ENCODE data around the gene EGFR.

Gene EGFR

GRCh38 chr7:55212838-55213237, 194.0 kb downstream of the EGFR start:
- no peak for TF ChIP-seq POLR2A (IDR thresholded peaks at IDR 0.05; ENCODE audit: low read depth, low read length)
- DNase-seq (ENCODE audit: insufficient read length, low spot score) = no peak
- no peak for FAIRE-seq

GRCh38 chr7:55214707-55215106, 195.9 kb downstream of the EGFR start:
- DNase-seq (ENCODE audit: insufficient read length, low spot score) (no peak), FAIRE-seq (no peak)
- no peak for TF ChIP-seq POLR2A (IDR thresholded peaks at IDR 0.05; ENCODE audit: low read depth, low read length)

GRCh38 chr7:55223023-55223422, 204.2 kb downstream of the EGFR start:
- DNase-seq (ENCODE audit: insufficient read length, low spot score) = no peak
- TF ChIP-seq POLR2A (IDR thresholded peaks at IDR 0.05; ENCODE audit: low read depth, low read length) = no peak
- FAIRE-seq = no peak

- DNase-seq (ENCODE audit: insufficient read length, low spot score) (no peak), FAIRE-seq (no peak)
- no peak for TF ChIP-seq POLR2A (IDR thresholded peaks at IDR 0.05; ENCODE audit: low read depth, low read length)
These were observed 205.3 kb downstream of the EGFR start for GRCh38 chr7:55224111-55224510.

DNA sequence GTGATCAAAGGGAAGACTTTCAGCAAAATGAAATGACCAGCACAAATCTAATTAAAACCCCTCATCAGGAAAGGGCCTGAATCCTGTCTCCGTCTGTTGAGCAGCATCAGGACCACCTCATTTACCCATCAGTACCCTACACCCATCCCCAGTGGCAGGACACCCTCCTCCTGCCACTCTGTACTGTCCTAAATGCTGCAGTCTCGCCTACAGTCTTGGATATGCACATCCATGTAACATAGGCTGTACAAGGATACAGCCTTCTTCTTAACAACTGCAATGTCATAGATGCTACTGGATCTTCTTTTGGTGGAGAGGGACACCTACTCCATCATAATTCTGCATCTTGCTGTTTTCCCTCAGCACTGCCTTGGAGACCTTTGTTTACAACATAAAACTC, 206.0 kb downstream of the EGFR start:
- FAIRE-seq = no peak
- TF ChIP-seq POLR2A (IDR thresholded peaks at IDR 0.05; ENCODE audit: low read depth, low read length) = no peak
- DNase-seq (ENCODE audit: insufficient read length, low spot score) = no peak

DNA sequence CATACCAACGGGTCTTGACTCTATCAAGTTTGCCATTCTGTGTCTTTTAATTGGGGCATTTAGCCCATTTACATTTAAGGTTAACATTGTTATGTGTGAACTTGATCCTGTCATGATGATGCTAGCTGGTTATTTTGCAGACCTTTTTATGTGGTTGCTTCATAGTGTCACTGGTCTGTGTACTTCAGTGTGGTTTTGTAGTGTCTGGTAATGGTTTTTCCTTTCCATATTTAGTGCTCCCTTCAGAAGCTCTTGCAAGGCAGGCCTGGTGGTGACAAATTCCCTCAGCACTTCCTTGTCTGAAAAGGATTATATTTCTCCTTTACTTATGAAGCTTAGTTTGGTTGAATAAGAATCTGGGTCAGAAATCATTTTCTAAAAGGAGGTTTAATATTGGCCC, 211.2 kb downstream of the EGFR start:
- no peak for TF ChIP-seq POLR2A (IDR thresholded peaks at IDR 0.05; ENCODE audit: low read depth, low read length)
- FAIRE-seq (no peak), DNase-seq (ENCODE audit: insufficient read length, low spot score) (no peak)

DNA sequence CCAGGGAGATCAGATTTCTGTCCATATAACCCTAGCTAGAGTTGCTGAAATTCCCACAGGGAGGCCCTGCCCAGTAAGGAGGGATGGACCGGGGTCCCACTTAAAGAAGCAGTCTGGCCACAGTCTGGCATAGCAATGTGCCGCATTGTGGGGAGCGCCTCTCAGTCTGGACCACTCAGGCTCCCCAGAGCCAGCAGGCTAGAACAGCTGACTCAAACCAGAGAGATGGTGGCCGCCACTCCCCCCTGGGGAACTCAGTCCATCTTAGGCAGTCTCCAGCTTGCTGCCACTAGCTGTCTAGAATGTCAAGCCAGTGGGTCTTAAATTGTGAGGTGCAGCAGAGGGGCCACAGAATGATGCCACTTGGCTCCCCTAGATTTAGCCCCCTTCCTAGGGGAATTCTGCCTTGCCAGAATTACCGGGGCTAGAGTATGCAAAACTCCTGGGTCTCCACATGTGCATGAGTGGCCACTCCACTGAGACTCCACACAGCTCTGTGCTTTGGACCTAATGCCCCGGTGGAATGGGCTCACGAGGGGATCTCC, 213.0 kb downstream of the EGFR start:
- no peak for TF ChIP-seq POLR2A (IDR thresholded peaks at IDR 0.05; ENCODE audit: low read depth, low read length)
- FAIRE-seq = no peak
- DNase-seq (ENCODE audit: insufficient read length, low spot score) = no peak

GRCh38 chr7:55233001-55233400, 214.2 kb downstream of the EGFR start:
- FAIRE-seq = no peak
- DNase-seq (ENCODE audit: insufficient read length, low spot score) = no peak
- no peak for TF ChIP-seq POLR2A (IDR thresholded peaks at IDR 0.05; ENCODE audit: low read depth, low read length)

DNA sequence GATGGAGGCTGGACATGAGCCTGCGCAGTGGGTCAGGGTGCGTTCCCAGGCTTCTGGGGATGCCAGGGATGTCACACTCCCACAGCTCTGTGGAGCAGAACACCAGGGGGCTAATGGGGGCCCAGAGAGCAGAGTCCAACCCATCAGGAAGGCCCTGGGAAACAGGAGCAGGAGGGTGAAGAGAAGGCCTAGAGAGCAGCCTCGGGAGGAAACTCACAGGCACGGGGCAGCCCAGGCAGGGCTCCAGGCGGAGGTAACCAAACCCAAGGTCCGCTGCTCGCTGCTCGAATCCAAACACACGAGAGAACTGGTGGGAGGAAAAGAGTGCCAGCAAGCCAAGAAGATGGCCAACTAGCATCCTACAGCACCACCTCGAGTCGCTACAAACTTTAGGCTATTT, 215.6 kb downstream of the EGFR start:
- DNase-seq (ENCODE audit: insufficient read length, low spot score) = no peak
- no peak for FAIRE-seq
- no peak for TF ChIP-seq POLR2A (IDR thresholded peaks at IDR 0.05; ENCODE audit: low read depth, low read length)

GRCh38 chr7:55235115-55235514, 216.3 kb downstream of the EGFR start:
- no peak for FAIRE-seq
- no peak for DNase-seq (ENCODE audit: insufficient read length, low spot score)
- no peak for TF ChIP-seq POLR2A (IDR thresholded peaks at IDR 0.05; ENCODE audit: low read depth, low read length)

GRCh38 chr7:55235801-55236200, 217.0 kb downstream of the EGFR start:
- FAIRE-seq = no peak
- DNase-seq (ENCODE audit: insufficient read length, low spot score) = no peak
- no peak for TF ChIP-seq POLR2A (IDR thresholded peaks at IDR 0.05; ENCODE audit: low read depth, low read length)

DNA sequence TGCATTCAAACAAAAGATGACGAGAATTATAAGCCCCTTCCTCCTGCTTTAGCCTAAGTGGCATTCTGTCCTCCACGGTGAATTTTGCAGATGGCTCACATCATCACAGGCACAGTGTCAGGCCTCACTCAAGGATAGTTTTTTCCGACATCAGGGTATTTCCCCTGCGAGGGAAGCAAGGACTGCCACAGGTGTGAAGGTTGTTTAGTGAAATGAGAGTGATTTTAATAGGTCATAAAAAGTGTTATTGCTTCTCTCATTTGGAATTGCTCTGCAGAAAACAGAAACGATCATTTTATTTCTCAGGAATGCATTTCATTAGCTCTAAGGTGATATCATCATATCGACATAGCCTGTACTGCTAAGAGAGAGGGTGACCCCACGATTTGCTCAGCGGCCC, 217.7 kb downstream of the EGFR start:
- no peak for TF ChIP-seq POLR2A (IDR thresholded peaks at IDR 0.05; ENCODE audit: low read depth, low read length)
- no peak for DNase-seq (ENCODE audit: insufficient read length, low spot score)
- FAIRE-seq = no peak

DNA sequence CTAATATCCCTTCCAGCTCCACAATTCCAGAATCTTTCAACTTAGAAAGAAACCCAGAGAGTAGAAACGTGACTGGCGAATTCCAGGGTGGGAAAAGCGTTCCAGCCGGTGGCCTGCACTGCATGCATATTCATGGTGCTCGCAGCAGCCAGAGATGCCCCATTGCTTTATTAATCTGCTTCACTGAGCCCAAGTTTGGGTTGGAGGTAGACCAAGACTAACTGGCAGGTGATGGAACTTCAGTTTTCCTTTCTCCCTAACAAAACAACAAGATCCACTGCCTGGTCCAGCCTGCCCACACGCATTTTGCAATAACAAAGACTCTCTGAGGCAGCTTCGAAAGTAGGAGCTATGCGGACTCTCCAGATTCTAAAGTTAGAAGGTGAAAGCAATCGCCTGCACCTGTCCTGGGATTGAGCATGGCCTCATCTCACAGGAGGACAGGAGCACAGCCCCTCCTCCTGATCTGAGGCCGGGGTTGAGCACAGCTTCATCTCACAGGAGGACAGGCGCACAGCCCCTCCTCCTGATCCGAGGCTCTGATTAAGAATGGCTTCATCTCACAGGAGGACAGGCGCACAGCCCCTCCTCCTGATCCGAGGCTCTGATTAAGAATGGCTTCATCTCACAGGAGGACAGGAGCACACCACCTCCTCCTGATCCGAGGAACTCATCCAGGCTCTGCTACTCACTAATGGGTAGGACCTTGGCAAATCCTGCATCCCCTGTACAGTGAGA, 218.5 kb downstream of the EGFR start:
- no peak for TF ChIP-seq POLR2A (IDR thresholded peaks at IDR 0.05; ENCODE audit: low read depth, low read length)
- no peak for FAIRE-seq
- DNase-seq (ENCODE audit: insufficient read length, low spot score) = no peak

DNA sequence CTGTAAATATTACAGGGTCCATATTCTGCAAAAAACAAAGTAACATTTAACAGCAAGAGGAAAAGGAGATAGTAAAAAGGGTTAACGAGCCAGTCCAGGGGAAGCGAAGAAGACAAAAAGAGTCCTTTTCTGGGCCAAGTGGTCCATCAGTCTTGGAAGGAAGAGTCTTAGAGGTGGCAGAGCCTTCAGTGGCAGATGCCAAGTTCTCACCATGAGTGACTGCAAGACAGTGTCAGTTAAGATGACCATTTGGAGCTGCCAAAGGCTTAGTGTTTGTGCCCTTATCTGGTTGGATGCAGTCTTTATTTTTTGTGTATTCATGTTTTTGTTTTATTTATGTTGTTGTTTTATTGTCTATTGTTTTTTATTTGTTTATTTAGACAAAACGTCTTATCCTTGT, 220.6 kb downstream of the EGFR start:
- no peak for DNase-seq (ENCODE audit: insufficient read length, low spot score)
- FAIRE-seq = no peak
- no peak for TF ChIP-seq POLR2A (IDR thresholded peaks at IDR 0.05; ENCODE audit: low read depth, low read length)

DNA sequence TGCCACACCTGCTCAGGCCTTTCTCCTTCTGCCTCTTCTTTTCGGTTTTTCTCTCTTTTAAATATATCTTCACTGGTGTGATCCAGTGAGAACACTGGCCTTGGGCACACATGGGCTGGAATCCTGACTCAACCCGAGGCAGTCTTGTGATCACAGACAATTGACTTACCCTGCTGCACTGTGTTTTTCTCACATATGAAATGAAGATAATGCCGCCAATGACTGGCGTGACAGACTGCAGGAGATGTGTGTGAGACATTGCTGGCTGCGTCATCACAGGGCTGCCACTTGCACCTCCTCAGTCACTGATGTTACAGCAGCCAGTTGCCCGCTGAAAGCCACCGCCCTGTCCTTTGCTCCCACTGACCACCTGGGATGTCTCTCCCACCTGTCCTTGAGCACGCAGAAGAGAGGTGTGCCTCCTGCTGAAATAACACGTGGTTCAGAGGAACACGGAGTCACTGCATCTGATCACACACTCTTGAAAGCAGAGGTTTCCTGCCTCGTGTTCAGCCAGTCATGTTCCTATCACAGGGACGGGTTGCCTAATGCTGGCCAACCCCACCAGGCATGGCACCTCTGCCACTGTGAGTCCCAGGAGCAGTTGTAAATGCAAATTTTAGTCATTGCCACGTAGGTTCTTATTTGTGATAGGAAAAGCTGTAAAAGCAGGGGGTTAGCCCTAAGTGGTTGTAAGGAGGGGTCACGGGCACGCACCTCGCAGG, 221.8 kb downstream of the EGFR start:
- FAIRE-seq (no peak), DNase-seq (ENCODE audit: insufficient read length, low spot score) (no peak)
- no peak for TF ChIP-seq POLR2A (IDR thresholded peaks at IDR 0.05; ENCODE audit: low read depth, low read length)
